ENCODE data around the gene NR6A1. TPM values are rescaled to one million over a fixed set of nuclear protein-coding genes. Genes with fewer than 3 reads are reported as not detected.

Gene NR6A1
- total RNA-seq, 1 donor from 2014 or later: 1.2 TPM

GRCh38 chr9:124706685-124707084, 64.4 kb downstream of the NR6A1 start:
- Histone ChIP-seq H3K36me3 (no peaks in the 10 kb centered on the region), H3K4me1 (no peaks in the 10 kb centered on the region), H3K9me3 (no peaks in the 10 kb centered on the region), H3K27me3 (no peaks in the 10 kb centered on the region), H3K27ac (no peak overlapping the region), H3K4me3 (no peak overlapping the region)
- intact Hi-C loops (cut with DNase I): no loop called here
- DNase-seq (ENCODE audit: extremely low spot score in 2 of 2): no peak
- TF ChIP-seq CTCF (IDR thresholded peaks at IDR 0.05): no peak
- no peak for TF ChIP-seq POLR2AphosphoS5 (IDR thresholded peaks at IDR 0.05; ENCODE audit: insufficient read depth in 1 of 2, low read depth in 1 of 2)
- no peak for TF ChIP-seq POLR2A (IDR thresholded peaks at IDR 0.05)

- H3K27me3 ChIP-seq: no peaks in the 10 kb centered on the region
- TF ChIP-seq CTCF (IDR thresholded peaks at IDR 0.05) (no peak), POLR2A (IDR thresholded peaks at IDR 0.05) (no peak)
- no peaks in the 10 kb centered on the region for H3K9me3 ChIP-seq
- intact Hi-C loops (cut with DNase I): no loop called here
- no peak overlapping the region for H3K27ac ChIP-seq
- H3K4me1 ChIP-seq: no peaks in the 10 kb centered on the region
- no peak overlapping the region for H3K4me3 ChIP-seq
- H3K36me3 ChIP-seq: no peaks in the 10 kb centered on the region
- no peak for DNase-seq (ENCODE audit: extremely low spot score in 2 of 2)
These were observed 71.5 kb downstream of the NR6A1 start for GRCh38 chr9:124699575-124699974.

- Histone ChIP-seq H3K4me1 (no peaks in the 10 kb centered on the region), H3K9me3 (no peaks in the 10 kb centered on the region), H3K27ac (no peak overlapping the region), H3K4me3 (no peak overlapping the region), H3K36me3 (no peaks in the 10 kb centered on the region), H3K27me3 (no peaks in the 10 kb centered on the region)
- TF ChIP-seq CTCF (IDR thresholded peaks at IDR 0.05) (no peak), POLR2A (IDR thresholded peaks at IDR 0.05) (no peak), POLR2AphosphoS5 (IDR thresholded peaks at IDR 0.05; ENCODE audit: insufficient read depth in 1 of 2, low read depth in 1 of 2) (no peak)
- no peak for DNase-seq (ENCODE audit: extremely low spot score in 2 of 2)
- intact Hi-C loops (cut with DNase I): no loop called here
These were observed 72.8 kb downstream of the NR6A1 start for GRCh38 chr9:124698265-124698664.

GRCh38 chr9:124697326-124698200, 73.5 kb downstream of the NR6A1 start:
- TF ChIP-seq CTCF (IDR thresholded peaks at IDR 0.05) (no peak), POLR2A (IDR thresholded peaks at IDR 0.05) (no peak), POLR2AphosphoS5 (IDR thresholded peaks at IDR 0.05; ENCODE audit: insufficient read depth in 1 of 2, low read depth in 1 of 2) (no peak)
- intact Hi-C loops (cut with DNase I): no loop called here
- no peak overlapping the region for H3K27ac ChIP-seq
- H3K27me3 ChIP-seq: no peaks in the 10 kb centered on the region
- H3K36me3 ChIP-seq: no peaks in the 10 kb centered on the region
- H3K4me3 ChIP-seq: no peak overlapping the region
- no peak for DNase-seq (ENCODE audit: extremely low spot score in 2 of 2)
- H3K9me3 ChIP-seq: no peaks in the 10 kb centered on the region
- no peaks in the 10 kb centered on the region for H3K4me1 ChIP-seq

GRCh38 chr9:124696101-124696500, 75.0 kb downstream of the NR6A1 start:
- no peaks in the 10 kb centered on the region for H3K9me3 ChIP-seq
- H3K4me3 ChIP-seq: no peak overlapping the region
- H3K27ac ChIP-seq: no peak overlapping the region
- intact Hi-C loops (cut with DNase I): no loop called here
- no peaks in the 10 kb centered on the region for H3K4me1 ChIP-seq
- no peak for DNase-seq (ENCODE audit: extremely low spot score in 2 of 2)
- H3K27me3 ChIP-seq: no peaks in the 10 kb centered on the region
- H3K36me3 ChIP-seq: no peaks in the 10 kb centered on the region
- no peak for TF ChIP-seq POLR2A (IDR thresholded peaks at IDR 0.05)
- TF ChIP-seq CTCF (IDR thresholded peaks at IDR 0.05): no peak
- TF ChIP-seq POLR2AphosphoS5 (IDR thresholded peaks at IDR 0.05; ENCODE audit: insufficient read depth in 1 of 2, low read depth in 1 of 2): no peak
